ENCODE results near the gene FAM181A.
A peak's percentile ranks its signal among the peaks of the same experiment; 100 is the strongest.

FAM181A gene

DNA sequence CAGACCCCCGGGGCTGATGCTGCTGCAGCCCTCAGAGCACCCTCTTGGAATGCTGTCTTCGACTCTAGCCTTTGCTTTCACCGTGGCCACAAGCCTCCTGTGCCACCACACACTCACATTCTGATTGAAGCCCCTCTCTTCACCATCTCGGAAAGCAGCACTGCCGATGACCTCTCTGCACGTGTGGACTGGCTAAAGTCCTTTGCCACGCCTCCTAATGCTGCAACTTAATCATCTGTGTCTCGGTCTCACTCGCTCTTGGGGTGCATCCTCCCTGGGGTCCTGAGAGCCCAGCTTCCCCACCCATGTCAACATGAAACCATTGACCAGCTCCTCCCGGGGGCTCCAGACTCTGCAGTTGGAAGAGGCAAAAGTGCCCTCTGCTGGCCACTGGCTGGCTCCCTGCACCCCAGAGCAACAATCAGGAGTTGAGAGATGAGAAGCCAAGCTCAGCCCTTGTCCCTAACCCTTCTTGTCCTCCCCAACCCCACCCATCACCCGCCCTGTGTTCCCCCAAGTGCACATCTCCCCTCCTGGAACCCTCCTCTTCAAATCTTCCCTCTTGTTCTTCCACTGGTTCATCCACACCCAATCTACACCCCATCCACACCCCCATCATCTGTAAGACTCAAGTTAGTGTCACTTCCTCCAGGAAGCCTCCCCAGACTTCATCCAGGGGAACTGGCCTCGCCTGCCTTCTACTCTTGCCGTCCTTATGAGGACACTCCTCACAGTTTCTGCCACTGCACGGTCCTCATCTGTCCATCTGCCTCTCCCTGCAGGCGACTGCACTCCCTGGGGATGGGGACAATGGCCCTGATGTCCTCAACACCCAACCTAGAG, 23.6 kb upstream of the FAM181A start:
- DNase-seq (ENCODE audit: low read depth in 3 of 3): no peak

DNA sequence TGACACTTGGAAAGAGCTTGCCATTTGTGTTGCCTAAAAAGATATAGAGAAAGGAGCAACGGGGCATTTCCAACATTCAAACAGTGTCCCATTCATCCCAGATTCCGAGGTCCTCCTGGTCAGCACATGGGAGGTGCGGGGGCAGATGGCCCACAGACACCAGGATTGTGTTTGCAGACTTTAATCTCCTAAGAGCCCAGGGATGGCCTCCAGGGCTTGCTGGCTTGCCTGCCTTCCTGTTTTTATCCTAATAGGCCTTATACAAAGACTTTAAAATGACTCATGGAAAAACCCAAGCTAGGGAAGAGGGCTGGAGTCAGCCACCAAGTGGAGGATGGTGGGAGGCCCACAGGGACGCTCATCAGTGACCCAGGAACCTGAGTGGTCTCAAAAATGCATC, 21.5 kb upstream of the FAM181A start:
- DNase-seq (ENCODE audit: low read depth in 3 of 3): no peak

DNA sequence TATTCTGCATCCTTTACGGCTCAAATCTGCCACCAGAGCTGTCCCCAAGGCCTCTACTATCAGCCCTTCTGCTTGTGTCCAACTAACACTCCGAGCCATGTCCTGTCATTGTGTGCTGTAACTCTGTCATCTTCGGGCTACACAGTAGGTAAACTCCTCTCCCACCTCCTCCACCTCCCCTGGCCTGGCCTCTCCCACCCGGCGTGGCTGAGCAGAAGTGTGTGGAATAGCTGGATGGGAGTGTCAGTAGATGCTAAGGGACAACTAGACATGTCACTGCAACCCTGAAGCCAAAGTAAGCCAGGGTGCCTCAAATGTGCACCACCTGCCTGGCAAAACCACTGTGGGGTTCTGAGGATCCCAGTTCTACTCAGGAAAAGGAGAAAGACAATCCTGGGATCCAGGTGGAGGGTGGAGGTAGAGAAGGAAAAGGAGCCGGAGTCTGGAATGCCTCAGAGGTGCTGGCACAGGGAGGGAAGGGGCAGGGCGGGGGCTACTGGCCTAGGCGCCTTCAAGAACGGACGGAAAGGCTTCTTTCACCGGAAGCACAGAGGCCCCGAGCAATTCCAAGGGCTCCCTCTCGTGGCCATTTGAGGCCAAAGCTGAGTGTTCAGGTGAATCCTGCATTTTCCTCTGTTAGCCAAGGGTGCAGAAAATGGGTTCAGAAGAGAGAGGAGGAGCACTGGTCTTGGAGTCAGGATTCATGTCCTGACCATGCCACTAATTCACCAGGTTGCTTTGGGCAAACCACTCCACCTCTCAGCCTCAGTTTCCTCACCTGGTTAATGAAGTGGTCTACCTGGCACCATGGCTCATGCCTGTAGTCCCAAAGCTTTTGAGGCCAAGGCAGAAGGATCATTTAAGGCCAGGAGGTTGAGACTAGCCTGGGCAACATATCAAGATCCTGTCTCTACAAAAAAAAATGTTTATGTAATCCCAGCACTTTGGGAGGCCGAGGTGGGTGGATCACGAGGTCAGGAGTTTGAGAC, 20.5 kb upstream of the FAM181A start:
- peak in 2 of 3 experiments; percentile 22 to 68 for DNase-seq (ENCODE audit: low read depth in 3 of 3)

DNA sequence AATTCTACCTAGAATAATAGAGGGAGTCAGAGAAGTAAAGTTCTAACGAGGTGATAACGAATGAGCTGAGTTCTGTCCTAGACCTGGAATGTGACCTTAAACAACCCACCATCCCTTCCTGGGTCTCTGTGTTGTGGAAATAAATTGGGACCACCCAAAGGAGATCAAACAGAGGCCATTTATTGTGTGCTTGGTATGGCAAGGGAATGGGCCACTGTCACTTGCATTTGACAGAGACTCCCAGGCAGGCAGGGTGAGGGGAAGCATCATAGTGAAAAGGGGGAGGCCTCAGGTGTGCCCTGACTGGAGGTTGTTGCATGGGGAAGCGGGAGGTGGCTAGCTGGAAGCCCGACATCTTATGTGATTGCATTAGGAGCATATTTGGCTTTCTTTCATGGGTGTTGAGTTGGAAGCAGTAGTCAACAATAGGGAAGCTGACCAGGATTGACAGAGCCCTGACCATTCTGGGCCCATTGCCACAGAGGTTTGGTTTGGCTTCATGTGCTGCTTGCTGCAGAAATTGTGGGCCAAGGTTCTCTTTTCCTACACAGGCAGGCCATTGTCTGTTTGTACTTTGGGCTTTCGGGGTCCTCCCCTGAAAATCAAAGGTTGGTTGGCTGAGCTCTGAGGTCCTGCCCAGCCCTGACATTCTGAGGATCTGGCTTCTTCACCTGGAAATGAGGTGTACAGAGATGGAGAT, 17.6 kb upstream of the FAM181A start:
- DNase-seq (ENCODE audit: low read depth in 3 of 3): no peak

DNA sequence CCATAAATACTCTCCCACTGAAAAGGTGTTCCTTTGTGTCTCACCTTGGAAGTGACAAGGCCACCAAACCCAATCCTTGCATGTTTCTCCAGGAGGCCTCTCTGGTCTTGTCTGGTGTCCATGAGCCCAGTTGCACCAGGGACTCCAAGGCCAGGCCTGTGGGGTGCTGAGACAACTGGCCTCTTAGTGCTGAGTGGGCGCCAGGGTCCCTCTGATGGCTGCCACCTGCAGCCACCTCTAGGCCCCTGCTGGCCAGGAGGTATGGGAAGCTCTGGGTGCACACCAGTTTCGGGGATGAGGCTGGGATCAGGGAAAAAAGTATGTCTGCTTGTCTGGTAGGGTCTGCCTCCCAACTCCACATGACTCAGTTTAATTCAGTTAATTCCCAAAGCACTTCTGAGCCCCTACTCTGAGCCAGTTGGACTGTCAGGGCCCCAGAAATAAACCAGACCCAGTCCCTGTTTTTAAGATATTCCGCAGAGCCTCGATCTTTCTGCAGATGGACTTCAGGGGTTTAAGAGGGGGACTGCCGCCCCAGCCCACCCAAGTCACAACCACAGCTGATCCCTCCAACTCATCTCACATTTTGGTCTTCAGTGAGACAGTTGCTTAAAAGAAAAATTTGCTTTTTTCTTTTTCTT, 15.0 kb upstream of the FAM181A start:
- no peak for DNase-seq (ENCODE audit: low read depth in 3 of 3)

DNA sequence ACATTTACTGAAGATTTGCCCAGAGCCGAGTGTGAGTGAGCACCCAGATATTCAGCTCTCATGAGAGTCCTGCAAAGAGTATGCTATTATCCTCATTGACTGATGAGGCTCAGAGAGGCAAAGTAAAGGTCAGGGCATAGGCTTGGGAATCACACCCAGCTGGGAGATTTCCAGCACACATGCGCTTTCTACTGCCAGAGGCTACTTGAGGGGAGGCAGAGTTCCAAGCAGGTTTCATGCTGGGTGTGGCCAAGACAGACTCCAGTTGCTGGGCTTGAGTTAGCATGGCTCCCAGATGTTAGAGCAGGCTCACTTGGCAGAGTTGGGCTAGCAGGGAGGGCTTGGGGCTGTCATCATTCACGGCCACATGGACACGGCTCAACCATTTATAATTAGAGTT, 14.4 kb upstream of the FAM181A start:
- DNase-seq (ENCODE audit: low read depth in 3 of 3): no peak

DNA sequence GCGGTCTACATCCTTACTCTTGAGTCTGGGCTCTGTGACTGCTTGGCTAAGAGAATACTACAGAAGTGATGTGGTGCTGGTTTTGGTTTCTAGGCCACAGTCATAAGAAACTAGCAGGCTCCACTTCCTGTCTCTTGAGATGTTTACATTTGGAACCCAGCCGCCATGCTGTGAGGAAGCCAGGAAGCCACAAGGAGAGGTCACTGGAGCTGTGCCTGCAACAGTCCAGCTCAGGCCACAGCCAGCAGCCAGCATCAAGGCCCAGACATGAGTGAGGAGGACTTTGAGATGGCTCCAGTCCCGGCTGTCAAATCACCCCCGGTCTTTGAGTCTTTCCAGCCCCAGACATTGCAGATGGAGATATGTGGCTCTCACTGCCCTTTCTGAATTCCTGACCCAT, 12.9 kb upstream of the FAM181A start:
- DNase-seq (ENCODE audit: low read depth in 3 of 3): no peak

DNA sequence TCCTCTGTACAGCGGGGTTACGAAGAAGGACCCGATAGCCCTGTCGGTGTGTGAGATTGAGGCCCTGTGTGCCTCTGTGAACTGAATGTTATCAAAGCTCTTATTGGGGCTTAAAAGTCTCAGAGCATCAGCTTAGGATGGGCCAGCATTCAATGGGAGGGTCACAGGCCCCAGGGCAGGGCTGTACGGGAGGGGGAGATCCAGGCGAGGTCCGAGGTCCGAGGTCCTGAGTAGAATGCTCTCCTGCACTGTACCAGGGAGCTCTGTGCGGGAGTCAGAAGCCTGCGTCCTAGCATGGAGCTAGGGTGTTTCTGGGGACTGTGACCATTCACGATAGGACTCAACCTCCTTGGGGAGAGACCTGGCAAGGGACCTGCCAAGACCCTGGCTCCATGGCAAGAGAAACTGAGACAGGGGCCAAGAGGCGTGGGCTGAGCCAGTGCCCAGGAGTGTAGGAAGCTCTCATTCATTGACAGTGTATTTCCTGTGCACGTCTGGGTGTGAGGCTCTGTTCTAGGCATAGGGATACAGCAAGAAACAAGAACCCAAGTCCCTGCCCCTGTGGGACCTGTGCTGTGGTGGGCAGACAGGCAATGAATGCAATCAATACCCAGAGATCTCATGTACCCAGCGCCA, 12.0 kb upstream of the FAM181A start:
- DNase-seq (ENCODE audit: low read depth in 3 of 3): no peak

DNA sequence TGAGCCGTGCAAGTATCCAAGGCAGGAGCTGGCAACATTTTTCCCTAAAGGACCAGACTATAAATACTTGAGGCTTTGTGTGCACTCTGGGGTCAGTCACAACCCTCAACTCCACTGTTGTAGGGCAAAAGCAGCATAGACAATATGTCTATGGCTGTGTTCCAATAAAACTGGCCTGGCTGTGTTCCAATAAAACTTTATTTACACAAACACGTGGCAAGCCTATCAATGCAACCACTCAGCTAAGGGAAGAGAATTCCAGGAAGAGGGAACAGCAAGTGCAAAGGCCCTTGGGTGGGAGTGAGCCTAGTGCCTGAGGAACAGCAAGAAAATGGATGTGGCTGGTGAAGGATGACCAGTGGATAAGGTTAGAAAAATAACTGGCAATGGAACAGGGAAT, 11.3 kb upstream of the FAM181A start:
- DNase-seq (ENCODE audit: low read depth in 3 of 3): no peak

DNA sequence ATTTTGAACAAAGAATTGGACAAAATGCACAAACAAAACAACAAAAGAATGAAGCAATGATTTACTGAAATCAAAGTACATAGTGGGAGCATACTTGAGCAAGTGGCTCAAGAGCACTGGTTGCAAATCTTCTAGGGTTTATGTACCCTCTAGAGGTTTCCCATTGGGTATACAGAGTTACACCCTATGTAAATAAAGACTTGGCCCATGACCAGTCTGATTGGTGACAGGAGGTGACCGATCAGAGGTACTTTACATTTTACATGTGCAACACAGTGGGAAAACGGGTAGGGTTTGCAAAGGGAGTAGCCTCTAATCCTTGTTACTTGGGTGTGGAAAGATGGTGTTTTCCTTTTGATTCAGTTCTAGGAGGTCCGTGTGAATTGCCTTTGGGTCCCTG, 10.6 kb upstream of the FAM181A start:
- no peak for DNase-seq (ENCODE audit: low read depth in 3 of 3)

DNA sequence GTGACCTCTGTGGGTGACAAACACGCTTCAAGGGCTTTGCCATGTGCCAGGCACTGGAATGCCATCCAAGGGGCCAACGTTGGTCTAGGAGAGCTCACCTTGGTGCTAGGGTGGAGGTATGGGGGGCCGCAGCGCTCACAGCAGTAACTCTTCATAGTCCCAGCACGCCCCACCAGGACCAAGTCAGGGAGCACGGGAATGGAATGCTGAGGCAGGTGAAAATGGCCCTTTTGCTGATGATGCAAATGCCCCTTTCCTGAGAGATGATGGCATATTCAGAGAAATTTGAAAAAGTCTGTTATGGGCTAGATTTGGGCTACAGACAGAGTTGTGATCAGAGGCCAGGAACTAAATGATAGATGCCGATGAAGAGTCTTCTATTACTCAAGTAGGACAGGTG, 10.0 kb upstream of the FAM181A start:
- DNase-seq (ENCODE audit: low read depth in 3 of 3): no peak

DNA sequence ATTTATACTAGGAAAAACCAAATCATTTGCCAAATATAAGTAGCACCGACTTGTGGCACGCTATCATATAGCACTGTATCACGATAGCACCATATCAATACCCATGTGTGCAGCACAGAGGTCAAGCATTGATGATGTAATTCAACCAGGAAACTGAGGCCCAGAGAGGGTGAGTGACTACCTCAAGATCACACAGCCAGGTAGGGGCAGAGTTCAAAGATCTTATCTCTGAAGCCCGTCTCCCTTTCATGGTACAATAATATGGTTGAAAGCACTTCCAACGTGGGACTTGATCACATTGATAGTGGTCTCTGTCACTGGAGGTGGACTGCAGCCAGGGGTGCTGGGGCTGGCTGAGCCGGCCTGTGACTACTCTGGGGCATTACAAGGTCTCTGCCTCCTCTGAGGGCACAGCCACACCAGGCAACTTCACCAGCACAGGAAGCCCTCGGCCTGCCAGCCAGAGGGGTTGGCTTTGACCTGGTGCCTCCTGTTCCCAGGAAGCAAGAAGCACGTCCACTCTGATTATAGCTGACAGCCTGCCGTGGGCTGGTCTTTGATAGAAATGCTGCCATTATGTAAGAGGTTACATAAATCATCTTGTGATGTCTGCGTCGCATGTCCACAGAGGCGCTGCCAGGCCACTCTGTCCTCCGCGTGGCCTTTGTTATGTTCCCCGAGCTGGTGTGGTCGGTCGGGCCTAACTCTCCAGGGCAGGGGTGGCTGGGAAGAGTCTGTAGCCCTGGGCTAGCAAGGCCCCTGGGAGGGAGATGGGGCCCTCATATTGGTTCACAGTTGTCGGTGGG, 5.9 kb upstream of the FAM181A start:
- DNase-seq (ENCODE audit: low read depth in 3 of 3): no peak

DNA sequence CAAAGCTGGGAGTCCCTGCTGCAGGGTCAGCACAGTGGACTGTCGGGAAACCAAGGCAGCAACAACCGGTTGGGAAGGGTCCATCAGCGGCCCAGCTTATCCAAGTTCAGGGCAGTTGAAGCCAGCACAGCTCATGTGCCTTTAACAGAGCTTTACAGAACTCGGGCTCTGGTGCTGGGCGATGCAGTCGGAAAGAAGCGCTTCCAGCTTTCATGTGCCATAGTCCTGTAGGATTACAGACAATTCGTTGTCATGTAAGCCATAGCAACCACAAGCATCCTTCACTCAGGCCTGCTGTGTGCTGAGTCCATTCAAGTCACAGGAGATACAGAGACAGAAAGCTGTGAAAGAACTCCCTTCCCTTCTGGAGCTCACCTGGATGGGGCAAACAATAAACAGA, 3.5 kb upstream of the FAM181A start:
- DNase-seq (ENCODE audit: low read depth in 3 of 3): no peak

DNA sequence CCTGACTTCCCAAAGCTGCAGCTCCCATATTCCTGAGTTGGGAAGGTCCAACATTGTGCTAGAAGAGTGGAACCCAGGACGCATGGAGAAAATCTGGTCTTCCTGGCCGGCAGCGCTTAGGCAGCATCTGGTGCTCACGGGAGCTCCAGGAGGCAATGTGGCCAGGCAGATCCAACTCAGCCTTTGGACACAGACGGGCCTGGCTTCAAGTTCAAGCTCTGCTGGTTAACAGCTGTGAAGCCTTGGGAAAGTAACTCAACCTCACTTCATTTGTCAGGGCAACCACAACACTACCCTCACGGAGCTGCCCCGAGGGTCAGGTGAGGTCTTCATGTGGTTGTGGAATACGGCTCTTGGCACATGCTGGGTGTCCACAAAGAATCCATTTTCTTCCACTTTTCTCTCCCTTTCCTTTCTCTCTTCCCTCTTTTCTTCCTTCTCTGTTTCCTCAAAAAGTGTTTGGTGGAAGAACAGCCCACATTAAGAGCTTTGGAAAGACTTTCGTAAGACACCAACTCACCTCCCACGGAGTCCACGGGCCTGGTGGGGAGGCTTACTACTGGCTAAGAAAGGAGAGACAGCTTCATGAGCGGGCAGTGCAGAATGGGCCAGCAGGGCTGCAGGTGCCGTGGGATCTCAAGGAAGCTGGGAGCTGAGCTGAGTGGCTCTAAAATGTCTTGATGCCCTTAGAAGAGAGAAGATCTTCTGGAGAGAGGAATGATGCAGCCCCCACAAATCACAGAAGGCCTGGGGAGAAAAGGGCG, 2.4 kb upstream of the FAM181A start:
- DNase-seq (ENCODE audit: low read depth in 3 of 3): no peak

DNA sequence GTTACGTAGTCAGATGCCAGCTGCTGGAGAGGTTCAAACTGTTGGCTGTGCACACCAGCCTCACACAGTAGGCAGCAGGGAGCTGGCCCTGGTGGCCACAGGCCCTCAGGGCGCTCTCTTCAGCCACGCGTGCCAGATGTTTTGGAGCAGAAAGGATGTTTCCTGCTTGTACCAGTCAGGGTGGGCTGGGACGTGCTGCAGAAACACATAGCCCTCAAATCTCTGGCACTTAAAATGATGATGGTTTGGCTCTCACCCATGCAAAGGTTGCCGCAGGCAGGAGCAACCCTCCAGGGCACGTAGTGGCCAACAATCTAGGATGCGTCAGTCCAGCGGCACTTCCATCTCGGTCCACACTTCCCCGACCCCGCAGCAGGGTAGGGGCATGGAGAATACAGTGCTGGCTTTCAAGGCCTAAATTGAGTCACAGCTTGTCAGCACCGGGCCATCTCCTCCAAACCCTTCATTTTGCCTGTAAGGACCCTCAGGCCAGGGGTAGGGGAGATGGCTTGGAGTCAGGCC, 1.7 kb upstream of the FAM181A start:
- DNase-seq (ENCODE audit: low read depth in 3 of 3): no peak

DNA sequence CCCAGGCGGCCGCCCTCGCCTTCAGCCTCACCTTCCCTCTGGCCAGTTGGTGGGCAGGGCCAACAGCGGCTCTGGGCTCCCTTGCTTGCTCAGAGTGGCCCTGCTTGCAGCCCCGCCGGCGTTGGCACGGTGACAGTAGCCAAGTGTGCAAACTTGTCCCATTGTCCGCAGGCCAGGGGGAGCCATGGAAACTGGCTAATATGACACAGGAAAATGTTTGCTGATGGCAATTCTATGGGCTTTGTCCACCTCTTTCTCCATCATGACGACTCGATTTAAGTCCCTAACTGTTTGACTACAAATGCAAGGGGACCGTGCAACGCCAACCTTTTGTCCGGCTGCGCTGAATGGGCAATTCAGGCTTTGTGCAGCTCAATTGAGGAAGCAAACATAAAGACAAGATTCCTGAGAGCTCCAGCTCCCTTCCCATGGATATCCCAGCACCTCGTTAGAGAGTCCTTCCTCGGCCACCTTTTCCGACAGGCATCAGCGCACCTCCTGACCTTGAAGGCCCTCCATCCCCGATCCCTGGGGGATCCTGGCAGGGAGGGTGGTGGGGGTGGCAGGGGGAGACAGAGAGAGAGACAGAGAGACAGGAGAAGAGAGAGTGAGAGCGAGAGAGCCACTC, 785 bp upstream of the FAM181A start:
- DNase-seq (ENCODE audit: low read depth in 3 of 3): no peak

DNA sequence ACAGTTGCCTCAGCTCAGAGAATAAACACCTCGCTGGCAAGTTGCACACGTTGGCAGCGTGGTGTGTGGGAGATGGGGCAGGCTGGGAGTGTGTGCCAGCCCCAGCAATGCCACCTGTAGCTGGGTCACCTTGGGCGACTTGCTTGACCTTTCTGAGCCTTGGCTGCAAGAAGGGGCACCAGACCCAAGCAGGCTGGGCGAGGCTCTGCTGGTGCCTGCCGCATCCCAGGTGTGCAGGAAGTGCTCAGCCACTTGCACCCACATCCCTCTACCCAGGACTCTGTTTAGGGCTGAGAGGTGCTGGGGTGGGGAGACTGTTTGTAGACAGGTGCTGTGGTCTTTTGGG, 629 bp downstream of the FAM181A start:
- no peak for DNase-seq (ENCODE audit: low read depth in 3 of 3)

DNA sequence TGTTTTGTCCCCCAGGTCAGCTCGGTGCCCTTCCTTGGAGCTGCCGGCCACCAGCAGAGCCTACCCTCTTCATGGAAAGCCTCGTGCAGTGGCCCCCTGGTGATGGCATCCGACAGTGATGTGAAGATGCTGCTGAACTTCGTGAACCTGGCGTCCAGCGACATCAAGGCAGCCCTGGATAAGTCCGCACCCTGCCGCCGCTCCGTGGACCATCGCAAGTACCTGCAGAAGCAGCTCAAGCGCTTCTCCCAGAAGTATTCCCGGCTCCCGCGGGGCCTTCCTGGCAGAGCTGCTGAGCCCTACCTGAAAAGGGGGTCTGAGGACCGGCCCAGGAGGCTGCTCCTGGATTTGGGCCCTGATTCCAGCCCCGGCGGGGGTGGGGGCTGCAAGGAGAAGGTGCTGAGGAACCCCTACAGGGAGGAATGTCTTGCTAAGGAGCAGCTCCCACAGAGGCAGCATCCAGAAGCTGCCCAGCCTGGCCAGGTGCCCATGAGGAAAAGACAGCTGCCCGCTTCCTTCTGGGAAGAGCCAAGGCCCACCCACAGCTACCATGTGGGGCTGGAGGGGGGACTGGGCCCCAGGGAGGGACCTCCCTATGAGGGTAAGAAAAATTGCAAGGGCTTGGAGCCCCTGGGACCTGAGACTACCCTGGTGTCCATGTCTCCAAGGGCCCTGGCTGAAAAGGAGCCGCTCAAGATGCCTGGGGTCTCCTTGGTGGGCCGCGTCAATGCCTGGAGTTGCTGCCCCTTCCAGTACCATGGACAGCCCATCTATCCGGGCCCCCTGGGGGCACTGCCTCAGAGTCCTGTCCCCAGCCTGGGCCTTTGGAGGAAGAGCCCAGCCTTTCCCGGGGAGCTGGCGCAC, 1.3 kb downstream of the FAM181A start:
- no peak for DNase-seq (ENCODE audit: low read depth in 3 of 3)
